GM19324 (cell line): ENCODE data around the gene RFC1.
"Not testable (repeated sequence)": the region's sequence is repeated elsewhere in the genome, so short reads cannot be mapped to it uniquely, and the experiment has no call there.

Experiments used
- ATAC-seq: cut with Tn5 transposase; IDR thresholded peaks from one replicate; pipeline ENCODE4 v1.9.1; 2021; ENCODE audit warnings: mild to moderate bottlenecking, moderate library complexity; ENCODE audit not compliant: unreplicated experiment, low FRiP score

Gene RFC1

GRCh38 chr4:39365830-39366771 is at the start of gene RFC1:
Gene RFC1, minus strand, starts transcription at chr4:39366362. Its CDS starts 121 bp downstream, at chr4:39366241.
- ATAC-seq, result peak; percentile 87

- no peak for ATAC-seq
These were observed 49.6 kb upstream of the RFC1 start for GRCh38 chr4:39415678-39416283.

GRCh38 chr4:39411561-39411960 is 45.4 kb upstream of the RFC1 start:
- ATAC-seq, result not testable (repeated sequence)

GRCh38 chr4:39410415-39410814 is 44.3 kb upstream of the RFC1 start:
- no peak for ATAC-seq

GRCh38 chr4:39407584-39407885 is 41.4 kb upstream of the RFC1 start:
- no peak for ATAC-seq

GRCh38 chr4:39406763-39407583 is 40.8 kb upstream of the RFC1 start, which contains the start of gene KLB:
Gene KLB, plus strand, starts transcription at chr4:39406930. Its CDS starts 20 bp downstream, at chr4:39406950.
- no peak for ATAC-seq

- ATAC-seq, result not testable (repeated sequence)
These were observed 35.5 kb upstream of the RFC1 start for GRCh38 chr4:39401640-39402039.

GRCh38 chr4:39394706-39395105 is 28.5 kb upstream of the RFC1 start:
- ATAC-seq, result no peak

- no peak for ATAC-seq
These were observed 24.4 kb upstream of the RFC1 start for GRCh38 chr4:39390603-39391002.

- ATAC-seq, result no peak
These were observed 18.4 kb upstream of the RFC1 start for GRCh38 chr4:39384563-39384962.

GRCh38 chr4:39383690-39384089 is 17.5 kb upstream of the RFC1 start:
- no peak for ATAC-seq

GRCh38 chr4:39375478-39375877 is 9.3 kb upstream of the RFC1 start:
- no peak for ATAC-seq

GRCh38 chr4:39371209-39371608 is 5.0 kb upstream of the RFC1 start:
- not testable (repeated sequence) for ATAC-seq

GRCh38 chr4:39369301-39369700 is 3.1 kb upstream of the RFC1 start:
- no peak for ATAC-seq

GRCh38 chr4:39367166-39367565 is 1.0 kb upstream of the RFC1 start:
- ATAC-seq, result no peak

- ATAC-seq, result no peak
These were observed 802 bp downstream of the RFC1 start for GRCh38 chr4:39365360-39365759.

GRCh38 chr4:39363773-39364393 is 2.3 kb downstream of the RFC1 start:
- ATAC-seq, result no peak

- no peak for ATAC-seq
These were observed 3.3 kb downstream of the RFC1 start for GRCh38 chr4:39362827-39363226.

GRCh38 chr4:39360611-39361010 is 5.6 kb downstream of the RFC1 start:
- not testable (repeated sequence) for ATAC-seq

- ATAC-seq, result no peak
These were observed 9.2 kb downstream of the RFC1 start for GRCh38 chr4:39357002-39357401.

- ATAC-seq, result no peak
These were observed 12.0 kb downstream of the RFC1 start for GRCh38 chr4:39354254-39354552.
